CD4-positive, alpha-beta T cell treated with Interleukin-6 for 4 hours (primary cell): ENCODE measurements around the gene FRMD4A.
"Not testable (repeated sequence)": the region's sequence is repeated elsewhere in the genome, so short reads cannot be mapped to it uniquely, and the experiment has no call there.

Source experiments
- DNase-seq: peaks from one replicate; pipeline ENCODE4 v3.0.0-alpha.2; 2020; ENCODE audit warnings: mixed read lengths

The FRMD4A gene

GRCh38 chr10:13795653-13796555, 534.8 kb downstream of the FRMD4A start:
- DNase-seq = peak; percentile 22

- DNase-seq = no peak
Measured at GRCh38 chr10:13794992-13795612, 535.6 kb downstream of the FRMD4A start.

GRCh38 chr10:13792006-13792405, 538.7 kb downstream of the FRMD4A start:
- DNase-seq = no peak

GRCh38 chr10:13791483-13791882, 539.2 kb downstream of the FRMD4A start:
- DNase-seq = no peak

GRCh38 chr10:13790196-13790595, 540.5 kb downstream of the FRMD4A start:
- no peak for DNase-seq

- no peak for DNase-seq
Measured at GRCh38 chr10:13789448-13789829, 541.3 kb downstream of the FRMD4A start.

- DNase-seq = peak; percentile 26
Measured at GRCh38 chr10:13788711-13789447, 541.8 kb downstream of the FRMD4A start.

- DNase-seq = no peak
Measured at GRCh38 chr10:13788320-13788600, 542.5 kb downstream of the FRMD4A start.

GRCh38 chr10:13787015-13787421, 543.7 kb downstream of the FRMD4A start:
- peak; percentile 76 for DNase-seq

GRCh38 chr10:13784067-13784466, 546.7 kb downstream of the FRMD4A start:
- peak; percentile 54 for DNase-seq

- no peak for DNase-seq
Measured at GRCh38 chr10:13779748-13780147, 551.0 kb downstream of the FRMD4A start.

- DNase-seq = not testable (repeated sequence)
Measured at GRCh38 chr10:13778693-13778960, 552.1 kb downstream of the FRMD4A start.

- no peak for DNase-seq
Measured at GRCh38 chr10:13776861-13777311, 553.8 kb downstream of the FRMD4A start.

GRCh38 chr10:13775786-13776775, 554.6 kb downstream of the FRMD4A start:
- no peak for DNase-seq

- DNase-seq = no peak
Measured at GRCh38 chr10:13774303-13774893, 556.3 kb downstream of the FRMD4A start.

- no peak for DNase-seq
Measured at GRCh38 chr10:13773496-13774170, 557.1 kb downstream of the FRMD4A start.

GRCh38 chr10:13773043-13773442, 557.7 kb downstream of the FRMD4A start:
- no peak for DNase-seq

- DNase-seq = no peak
Measured at GRCh38 chr10:13771992-13772391, 558.7 kb downstream of the FRMD4A start.

- no peak for DNase-seq
Measured at GRCh38 chr10:13770760-13771493, 559.8 kb downstream of the FRMD4A start.

GRCh38 chr10:13769946-13770345, 560.8 kb downstream of the FRMD4A start:
- no peak for DNase-seq

GRCh38 chr10:13767676-13768178, 563.0 kb downstream of the FRMD4A start:
- DNase-seq = no peak
